ENCODE measurements around the gene PITPNC1. TPM values are rescaled to one million over a fixed set of nuclear protein-coding genes. Genes with fewer than 3 reads are reported as not detected.

The PITPNC1 gene
- total RNA-seq, 1 experiment from 2014 or later: 37.5 TPM

DNA sequence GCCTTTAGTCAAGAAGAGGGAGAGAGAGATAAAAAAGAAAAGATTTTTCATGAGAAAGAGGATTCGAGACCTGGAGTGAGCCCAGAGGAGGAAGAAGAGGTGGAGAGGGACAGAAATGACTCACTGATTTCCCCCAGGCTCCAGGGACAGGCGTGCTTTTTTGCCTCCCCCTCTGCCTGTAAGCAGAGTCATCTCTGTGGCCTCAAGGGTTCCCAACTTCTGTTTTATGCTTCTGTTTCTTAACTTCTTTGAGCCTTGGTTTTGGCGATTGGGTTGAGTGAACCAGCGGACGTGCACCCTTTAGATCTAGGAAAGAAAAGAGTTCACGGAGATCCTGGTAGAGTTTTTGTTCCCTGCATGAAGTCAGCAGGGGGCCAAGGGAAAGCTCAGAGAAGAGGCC, 192.8 kb downstream of the PITPNC1 start:
- no peak overlapping the region for H2BK12ac ChIP-seq (ENCODE audit: insufficient read length, low read depth, low read length)
- no peak overlapping the region for H3K56ac ChIP-seq (ENCODE audit: insufficient read length, low read depth, low read length)
- H2AK5ac ChIP-seq (ENCODE audit: insufficient read length, low read length): no peak overlapping the region
- H3K4me3 Mint-ChIP-seq: no peak overlapping the region
- no peaks in the 10 kb centered on the region for H3K27me3 ChIP-seq (ENCODE audit: insufficient read depth, low read length)
- no peaks in the 10 kb centered on the region for H3K23me2 ChIP-seq (ENCODE audit: insufficient read length, low read depth, low read length, poor library complexity, severe bottlenecking)
- H3T11ph ChIP-seq (ENCODE audit: low read length): no peak overlapping the region
- DNase-seq: peak; percentile 19
- H2BK20ac ChIP-seq (ENCODE audit: low read depth, low read length, poor library complexity, severe bottlenecking): no peak overlapping the region
- H3K79me2 ChIP-seq (ENCODE audit: insufficient read depth, low read length): no peaks in the 10 kb centered on the region
- no peaks in the 10 kb centered on the region for H3K79me1 ChIP-seq (ENCODE audit: insufficient read depth, low read depth, low read length, poor library complexity, severe bottlenecking)
- H3K27ac ChIP-seq (ENCODE audit: insufficient read length, low read depth, low read length): no peak overlapping the region
- peaks cover 0 to 24% (median 0%) of the 10 kb centered on the region in 3 experiments; a peak in 3 of 7 replicates for H3K36me3 Mint-ChIP-seq (ENCODE audit: insufficient read depth in 1 of 3, low read depth in 3 of 3)
- H2BK15ac ChIP-seq (ENCODE audit: low read depth, low read length): no peak overlapping the region
- H3K18ac ChIP-seq (ENCODE audit: insufficient read length, low read depth, low read length): no peak overlapping the region
- no peak overlapping the region for H3K9ac ChIP-seq (ENCODE audit: extremely low read depth, insufficient read length, low read length)
- H3K27ac Mint-ChIP-seq: no peak overlapping the region; a peak in 1 of 7 replicates
- H4K91ac ChIP-seq (ENCODE audit: insufficient read length, low read depth, low read length): no peak overlapping the region
- no peak overlapping the region for H4K8ac ChIP-seq (replicated peaks; ENCODE audit: insufficient read length, low read depth, low read length)
- H3K4me1 Mint-ChIP-seq: peaks cover 7 to 17% of the 10 kb centered on the region in 2 experiments; a peak in 3 of 4 replicates
- H4K20me1 ChIP-seq (ENCODE audit: control insufficient read depth, insufficient read depth, insufficient read length): no peaks in the 10 kb centered on the region
- no peak overlapping the region for H3K14ac ChIP-seq (ENCODE audit: insufficient read depth, low read length)
- TF ChIP-seq, protein P1, sequence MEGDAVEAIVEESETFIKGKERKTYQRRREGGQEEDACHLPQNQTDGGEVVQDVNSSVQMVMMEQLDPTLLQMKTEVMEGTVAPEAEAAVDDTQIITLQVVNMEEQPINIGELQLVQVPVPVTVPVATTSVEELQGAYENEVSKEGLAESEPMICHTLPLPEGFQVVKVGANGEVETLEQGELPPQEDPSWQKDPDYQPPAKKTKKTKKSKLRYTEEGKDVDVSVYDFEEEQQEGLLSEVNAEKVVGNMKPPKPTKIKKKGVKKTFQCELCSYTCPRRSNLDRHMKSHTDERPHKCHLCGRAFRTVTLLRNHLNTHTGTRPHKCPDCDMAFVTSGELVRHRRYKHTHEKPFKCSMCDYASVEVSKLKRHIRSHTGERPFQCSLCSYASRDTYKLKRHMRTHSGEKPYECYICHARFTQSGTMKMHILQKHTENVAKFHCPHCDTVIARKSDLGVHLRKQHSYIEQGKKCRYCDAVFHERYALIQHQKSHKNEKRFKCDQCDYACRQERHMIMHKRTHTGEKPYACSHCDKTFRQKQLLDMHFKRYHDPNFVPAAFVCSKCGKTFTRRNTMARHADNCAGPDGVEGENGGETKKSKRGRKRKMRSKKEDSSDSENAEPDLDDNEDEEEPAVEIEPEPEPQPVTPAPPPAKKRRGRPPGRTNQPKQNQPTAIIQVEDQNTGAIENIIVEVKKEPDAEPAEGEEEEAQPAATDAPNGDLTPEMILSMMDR (conservative IDR thresholded peaks at IDR 0.05): no peak
- no peaks in the 10 kb centered on the region for H3K27me3 Mint-ChIP-seq (ENCODE audit: low read depth)
- H2AFZ ChIP-seq (ENCODE audit: low read length): no peak overlapping the region
- no peak overlapping the region for H2BK5ac ChIP-seq (ENCODE audit: insufficient read length, low read length)
- no peak overlapping the region for H2BK120ac ChIP-seq (ENCODE audit: low read depth, low read length, poor library complexity, severe bottlenecking)
- no peak overlapping the region for H4K5ac ChIP-seq (ENCODE audit: insufficient read length, low read depth, low read length)
- WGBS (ENCODE audit: extremely low coverage, insufficient read length, low lambda C conversion rate): no CpG with 5 or more reads among the region's 6 CpGs
- H3K4me1 ChIP-seq (ENCODE audit: insufficient read depth, low read length): no peaks in the 10 kb centered on the region
- no peaks in the 10 kb centered on the region for H3K9me3 ChIP-seq (ENCODE audit: control insufficient read depth, low read depth, low read length)
- no peak overlapping the region for H3K4ac ChIP-seq (ENCODE audit: low read depth, low read length)
- no peak overlapping the region for H3K23ac ChIP-seq (ENCODE audit: insufficient read length, low read depth, low read length)
- peaks cover 0 to 2% of the 10 kb centered on the region in 2 experiments; a peak in 1 of 5 replicates for H3K9me3 Mint-ChIP-seq
- no peak overlapping the region for H3K4me2 ChIP-seq (ENCODE audit: insufficient read depth, insufficient read length, low read length)

Data from H9 (cell line).